H1 (cell line): Measurements from ENCODE around the gene TAX1BP1. TPM values are rescaled to one million over a fixed set of nuclear protein-coding genes. Genes with fewer than 3 reads are reported as not detected.

ENCODE experiments used
- CREB1 ChIP-seq: IDR thresholded peaks from 2 replicates; pipeline ENCODE4 v1.6.1; 2012; ENCODE audit warnings: inconsistent platforms
- KDM5A ChIP-seq: fragments of 200-600 bp; IDR thresholded peaks from 2 replicates; pipeline ENCODE4 v1.7.1; 2012; ENCODE audit warnings: mild to moderate bottlenecking, low read length, inconsistent platforms, mixed read lengths
- USF2 ChIP-seq: IDR thresholded peaks from 2 replicates; pipeline ENCODE4 v1.6.1; 2011; ENCODE audit warnings: low read length, improper control_type of control experiment
- polyA plus RNA-seq, 7 experiments: library from polyadenylated mRNA; depleted of rRNA in 3 of 7; stranded (reverse) in 5 of 7; unstranded in 2 of 7; fragments of >200 nt in 5 of 7; fragments of 200-250 nt in 2 of 7; gene quantifications; 1 replicate in 5 of 7; 2 replicates in 1 of 7; 4 replicates in 1 of 7; pipeline versions ENCODE4 v1.2.1 to v1.2.3, GENCODE V29; 2011 to 2013; ENCODE audit warnings: missing spikeins in 2 of 7, mixed read lengths in 2 of 7
- total RNA-seq: library from RNA; stranded (reverse); fragmentation: NEBNext Ultra II Directional; extraction: Animal tissue kit (Norgen Biotek cat#: 25700); gene quantifications from 2 replicates; pipeline ENCODE4 v1.2.1, GENCODE V29; 2021
- TF ChIP-seq, protein P1 (sequence below): IDR thresholded peaks from 2 replicates; pipeline ENCODE4 v1.6.1; 2012; ENCODE audit warnings: low read length, inconsistent platforms

The TAX1BP1 gene
- total and polyA plus RNA-seq, 2 of the 8 experiments (the other 6 are each of a cell fraction or from before 2014, with no cell fraction given), result 56.0 to 62.7 TPM

- TF ChIP-seq USF2 (no peak), CREB1 (no peak), KDM5A (no peak)
- TF ChIP-seq, protein P1, sequence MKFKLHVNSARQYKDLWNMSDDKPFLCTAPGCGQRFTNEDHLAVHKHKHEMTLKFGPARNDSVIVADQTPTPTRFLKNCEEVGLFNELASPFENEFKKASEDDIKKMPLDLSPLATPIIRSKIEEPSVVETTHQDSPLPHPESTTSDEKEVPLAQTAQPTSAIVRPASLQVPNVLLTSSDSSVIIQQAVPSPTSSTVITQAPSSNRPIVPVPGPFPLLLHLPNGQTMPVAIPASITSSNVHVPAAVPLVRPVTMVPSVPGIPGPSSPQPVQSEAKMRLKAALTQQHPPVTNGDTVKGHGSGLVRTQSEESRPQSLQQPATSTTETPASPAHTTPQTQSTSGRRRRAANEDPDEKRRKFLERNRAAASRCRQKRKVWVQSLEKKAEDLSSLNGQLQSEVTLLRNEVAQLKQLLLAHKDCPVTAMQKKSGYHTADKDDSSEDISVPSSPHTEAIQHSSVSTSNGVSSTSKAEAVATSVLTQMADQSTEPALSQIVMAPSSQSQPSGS, result no peak
- TF ChIP-seq, all 59 proteins: peak for 0
Measured at GRCh38 chr7:27834179-27834921, 94.4 kb downstream of the TAX1BP1 start (continued).
